Thymus (tissue), 11 donors: ENCODE measurements around the gene LHX4. TPM values are rescaled to one million over a fixed set of nuclear protein-coding genes. Genes with fewer than 3 reads are reported as not detected.

ENCODE experiments used
- DNase-seq, 9 donors: peaks; one replicate each; pipeline ENCODE4 v3.0.0-alpha.2; 2013; ENCODE audit warnings: low spot score in 9 of 9, low read depth in 6 of 9, missing footprints in 1 of 9
- H3K27ac ChIP-seq, 2 donors: one replicate each; pipeline ENCODE4 v1.5.1; 2013; ENCODE audit warnings: control low read depth in 1 of 2, low read depth in 1 of 2, low read length in 1 of 2, mild to moderate bottlenecking in 1 of 2, moderate library complexity in 1 of 2
- H3K27me3 ChIP-seq, 2 donors: one replicate each; pipeline ENCODE4 v1.5.1; 2013; ENCODE audit warnings: low read length in 1 of 2; ENCODE audit not compliant: control insufficient read depth in 2 of 2, insufficient read depth in 1 of 2
- H3K36me3 ChIP-seq, 2 donors: one replicate each; pipeline ENCODE4 v1.5.1; 2013; ENCODE audit warnings: low read length in 1 of 2, mild to moderate bottlenecking in 1 of 2, moderate library complexity in 1 of 2; ENCODE audit not compliant: control insufficient read depth in 2 of 2, insufficient read depth in 2 of 2
- H3K4me1 ChIP-seq, 2 donors: one replicate each; pipeline ENCODE4 v1.5.1; 2013; ENCODE audit warnings: low read length in 2 of 2; ENCODE audit not compliant: control insufficient read depth in 2 of 2, insufficient read depth in 2 of 2
- H3K4me3 ChIP-seq, 2 donors: one replicate each; pipeline ENCODE4 v1.5.1; 2013; ENCODE audit warnings: low read length in 2 of 2, control low read depth in 1 of 2, mild to moderate bottlenecking in 1 of 2
- H3K9me3 ChIP-seq, 2 donors: one replicate each; pipeline ENCODE4 v1.5.1; 2013; ENCODE audit warnings: low read length in 1 of 2, mild to moderate bottlenecking in 1 of 2; ENCODE audit not compliant: control insufficient read depth in 2 of 2, insufficient read depth in 1 of 2
- WGBS: extraction: QIAGEN DNeasy Blood & Tissue Kit; methylation state at CpG from one replicate; pipeline ENCODE4 v1.1.7; 2013; 5-methylcytosine and 5-hydroxymethylcytosine counted together
- polyA plus RNA-seq: library from polyadenylated mRNA; stranded (reverse); fragments of 200-250 nt; gene quantifications from one replicate; pipeline ENCODE4 v1.2.3, GENCODE V29; 2013
- total RNA-seq: library from RNA; stranded (reverse); fragments of 120-200 nt; gene quantifications from one replicate; pipeline ENCODE4 v1.2.4, GENCODE V29; 2013
- donor health status: healthy.

Gene LHX4
- total and polyA plus RNA-seq, 2 donors, result 0.05 TPM

DNA sequence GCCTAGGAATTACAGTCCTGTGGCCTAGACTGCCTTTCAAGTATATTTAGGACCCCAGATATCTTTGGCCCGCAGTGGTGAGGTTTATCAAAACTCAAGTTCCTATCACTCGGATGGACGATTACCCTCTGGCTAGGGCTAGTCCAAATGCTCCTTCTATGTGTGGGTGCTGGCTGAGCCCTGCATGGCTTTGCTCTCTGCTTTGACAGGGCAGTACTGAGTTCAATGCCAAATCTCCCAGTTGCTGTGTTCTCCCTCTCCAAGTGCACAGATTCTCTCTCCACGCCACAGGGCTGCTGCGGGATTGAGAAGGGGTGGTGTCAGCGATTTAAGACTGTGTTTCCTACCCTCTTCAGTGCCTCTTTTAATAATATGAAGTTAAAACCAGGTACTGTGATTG lies 97.0 kb downstream of the LHX4 start:
- DNase-seq, result no peak

More for the DNA sequence above, 97.0 kb downstream of the LHX4 start:
- WGBS, result over 99% methylated on average over 6 of the region's 6 CpGs
- Histone ChIP-seq H3K4me1 (no peaks in the 10 kb centered on the region), H3K4me3 (no peak overlapping the region), H3K9me3 (no peaks in the 10 kb centered on the region), H3K27ac (no peak overlapping the region), H3K36me3 (no peaks in the 10 kb centered on the region), H3K27me3 (no peaks in the 10 kb centered on the region)

Other genes starting within 250 kb of the LHX4 start
- gene QSOX1, start 75.4 kb upstream of the LHX4 start, total RNA-seq, result 9.1 TPM
- 48.2 TPM for gene QSOX1, start 75.4 kb upstream of the LHX4 start, polyA plus RNA-seq